Nephron (organoid): ENCODE results near the gene MGRN1.
A peak's percentile ranks its signal among the peaks of the same experiment; 100 is the strongest.

Experiments used
- H3K27ac Mint-ChIP-seq, 3 experiments: 2 replicates each; pipeline ENCODE4 v1.8.0; 2020; ENCODE audit warnings: mixed read lengths in 3 of 3, mild to moderate bottlenecking in 2 of 3, moderate library complexity in 1 of 3
- H3K27me3 Mint-ChIP-seq: 2 replicates; pipeline ENCODE4 v1.8.0; 2021; ENCODE audit warnings: low read depth, mild to moderate bottlenecking, moderate library complexity, mixed read lengths
- H3K36me3 Mint-ChIP-seq: 2 replicates; pipeline ENCODE4 v1.8.0; 2020; ENCODE audit warnings: low read depth, mixed read lengths
- H3K4me1 Mint-ChIP-seq: 2 replicates; pipeline ENCODE4 v1.8.0; 2020; ENCODE audit warnings: mixed read lengths
- H3K4me3 Mint-ChIP-seq, 3 experiments: 2 replicates each; pipeline ENCODE4 v1.8.0; 2020; ENCODE audit warnings: mild to moderate bottlenecking in 3 of 3, mixed read lengths in 3 of 3, moderate library complexity in 2 of 3
- H3K9me3 Mint-ChIP-seq: 2 replicates; pipeline ENCODE4 v1.8.0; 2020; ENCODE audit warnings: mixed read lengths
- CTCF ChIP-seq, 3 experiments: fragments of 200-600 bp; sonication (generic); IDR thresholded peaks; one replicate each; pipeline ENCODE4 v1.5.0; 2021; ENCODE audit warnings: antibody characterized with exemption in 3 of 3; ENCODE audit not compliant: unreplicated experiment in 3 of 3

Gene MGRN1

GRCh38 chr16:4593086-4593485 lies 31.5 kb upstream of the MGRN1 start:
- Mint-ChIP-seq H3K4me1 (peaks cover 17% of the 10 kb centered on the region), H3K27me3 (no peaks in the 10 kb centered on the region), H3K36me3 (no peaks in the 10 kb centered on the region), H3K4me3 (no peak overlapping the region), H3K27ac (peak overlapping the region in 2 of 3 experiments; percentile 32 to 63), H3K9me3 (peaks cover under 1% of the 10 kb centered on the region)
- TF ChIP-seq CTCF (IDR thresholded peaks at IDR 0.05; ENCODE audit: unreplicated experiment in 3 of 3), result no peak

GRCh38 chr16:4594433-4595410 lies 29.9 kb upstream of the MGRN1 start:
- Mint-ChIP-seq H3K27me3 (no peaks in the 10 kb centered on the region), H3K4me1 (peaks cover 17% of the 10 kb centered on the region), H3K4me3 (no peak overlapping the region), H3K36me3 (no peaks in the 10 kb centered on the region), H3K27ac (peak overlapping the region in 1 of 3 experiments; percentile 52), H3K9me3 (no peaks in the 10 kb centered on the region)
- TF ChIP-seq CTCF (IDR thresholded peaks at IDR 0.05; ENCODE audit: unreplicated experiment in 3 of 3), result no peak

GRCh38 chr16:4597174-4597573 lies 27.5 kb upstream of the MGRN1 start:
- Mint-ChIP-seq H3K27ac (peak overlapping the region; percentile 81 to 86 (median 81)), H3K4me3 (peak overlapping the region in 1 of 3 experiments; percentile 11), H3K4me1 (peaks cover 23% of the 10 kb centered on the region), H3K9me3 (no peaks in the 10 kb centered on the region), H3K27me3 (no peaks in the 10 kb centered on the region), H3K36me3 (no peaks in the 10 kb centered on the region)
- no peak for TF ChIP-seq CTCF (IDR thresholded peaks at IDR 0.05; ENCODE audit: unreplicated experiment in 3 of 3)

- no peak for TF ChIP-seq CTCF (IDR thresholded peaks at IDR 0.05; ENCODE audit: unreplicated experiment in 3 of 3)
- Mint-ChIP-seq H3K36me3 (no peaks in the 10 kb centered on the region), H3K4me1 (peaks cover 10% of the 10 kb centered on the region), H3K27ac (peak overlapping the region in 2 of 3 experiments; percentile 45 to 52), H3K9me3 (no peaks in the 10 kb centered on the region), H3K4me3 (no peak overlapping the region), H3K27me3 (no peaks in the 10 kb centered on the region)
These were observed 25.6 kb upstream of the MGRN1 start for GRCh38 chr16:4599037-4599436.

- H3K4me1 Mint-ChIP-seq, result peaks cover 10% of the 10 kb centered on the region
- H3K27me3 Mint-ChIP-seq, result no peaks in the 10 kb centered on the region
- no peaks in the 10 kb centered on the region for H3K9me3 Mint-ChIP-seq
- H3K36me3 Mint-ChIP-seq, result no peaks in the 10 kb centered on the region
- no peak overlapping the region for H3K27ac Mint-ChIP-seq
- TF ChIP-seq CTCF (IDR thresholded peaks at IDR 0.05; ENCODE audit: unreplicated experiment in 3 of 3), result no peak
- no peak overlapping the region for H3K4me3 Mint-ChIP-seq
These were observed 25.1 kb upstream of the MGRN1 start for GRCh38 chr16:4599545-4599944.
